Activated T-cell treated with anti-CD3 and anti-CD28 coated beads, Interleukin-2, amount 50 U/mL, for 48 hours (primary cell): ENCODE data around the gene TBXAS1.
"Not testable (repeated sequence)": the region's sequence is repeated elsewhere in the genome, so short reads cannot be mapped to it uniquely, and the experiment has no call there.

Experiments
- DNase-seq, 2 experiments: peaks; one replicate each; pipeline ENCODE4 v3.0.0-alpha.2; 2020

TBXAS1 gene

DNA sequence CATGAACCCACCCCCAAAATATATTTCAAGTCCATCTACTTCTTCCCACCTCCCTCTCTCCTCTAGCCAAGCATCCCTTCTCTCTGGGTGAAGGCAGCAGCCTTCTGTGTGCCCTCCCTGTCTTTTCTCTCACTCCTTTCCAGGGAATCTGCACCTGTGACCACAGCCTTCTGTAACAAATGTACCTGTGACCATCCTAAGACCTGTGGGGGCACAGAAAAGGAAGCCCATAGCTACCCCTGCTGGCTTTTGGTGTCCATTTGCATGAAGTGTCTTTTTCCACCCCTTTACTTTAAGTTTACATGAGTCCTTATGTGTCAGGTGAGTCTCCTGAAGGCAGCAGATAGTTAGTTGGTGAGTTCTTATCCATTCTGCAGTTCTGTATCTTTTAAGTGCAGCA is 2.0 kb upstream of the TBXAS1 start:
- DNase-seq, result no peak

GRCh38 chr7:139828446-139828845 is 618 bp upstream of the TBXAS1 start:
- DNase-seq, result no peak

- DNase-seq, result no peak
Observed at GRCh38 chr7:139829775-139830117, 682 bp downstream of the TBXAS1 start.

- DNase-seq, result no peak
Observed at GRCh38 chr7:139830292-139830691, 1.2 kb downstream of the TBXAS1 start.

GRCh38 chr7:139830782-139831501 is 1.9 kb downstream of the TBXAS1 start:
- DNase-seq, result no peak

GRCh38 chr7:139835848-139836247 is 6.8 kb downstream of the TBXAS1 start:
- not testable (repeated sequence) for DNase-seq

- not testable (repeated sequence) for DNase-seq
Observed at GRCh38 chr7:139837291-139837690, 8.2 kb downstream of the TBXAS1 start.

DNA sequence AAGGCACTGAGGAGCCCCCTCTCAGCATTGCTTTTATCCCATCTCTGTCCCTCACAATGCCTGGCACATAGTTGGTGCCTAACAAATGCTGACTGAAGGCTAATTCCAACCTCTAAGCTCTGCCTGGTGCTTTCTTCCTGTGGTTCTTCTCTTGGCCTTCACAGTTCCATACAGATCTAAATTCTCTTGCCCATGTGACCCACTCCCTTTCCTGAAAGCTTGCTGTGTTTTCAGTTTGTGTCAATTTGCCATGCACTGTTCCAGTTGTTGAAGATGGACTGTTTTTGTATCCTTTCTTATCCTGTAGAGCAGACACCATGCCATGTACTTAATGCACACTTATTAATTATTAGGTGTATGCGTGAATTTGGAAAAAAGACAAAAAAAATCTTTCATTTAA is 9.2 kb downstream of the TBXAS1 start:
- DNase-seq, result no peak

- no peak for DNase-seq
Observed at GRCh38 chr7:139838876-139839275, 9.8 kb downstream of the TBXAS1 start.

GRCh38 chr7:139840776-139841175 is 11.7 kb downstream of the TBXAS1 start:
- no peak for DNase-seq

- DNase-seq, result no peak
Observed at GRCh38 chr7:139842401-139843210, 13.5 kb downstream of the TBXAS1 start.

- not testable (repeated sequence) for DNase-seq
Observed at GRCh38 chr7:139843211-139843537, 14.1 kb downstream of the TBXAS1 start.

GRCh38 chr7:139844779-139845442 is 15.8 kb downstream of the TBXAS1 start:
- DNase-seq, result no peak

GRCh38 chr7:139845443-139845805 is 16.4 kb downstream of the TBXAS1 start:
- DNase-seq, result no peak

DNA sequence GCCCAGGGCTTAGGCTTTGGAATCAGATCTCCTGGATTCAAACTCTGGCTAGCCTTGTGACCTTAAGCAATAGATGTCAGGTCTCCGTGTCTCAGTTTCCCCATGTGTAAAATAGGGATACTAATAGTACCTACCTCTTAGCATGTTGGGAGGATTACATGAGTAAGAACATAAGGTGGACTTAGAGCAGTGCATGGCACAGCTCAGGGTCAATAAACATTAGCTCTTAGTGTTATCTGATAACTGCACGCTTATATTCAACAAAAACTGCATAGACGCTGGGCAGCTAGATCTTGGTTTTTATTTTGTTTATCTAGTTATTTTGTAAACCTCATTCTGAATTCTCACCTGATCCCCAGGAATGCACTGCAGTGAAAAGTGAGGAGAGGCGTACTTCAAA is 17.2 kb downstream of the TBXAS1 start:
- no peak for DNase-seq

DNA sequence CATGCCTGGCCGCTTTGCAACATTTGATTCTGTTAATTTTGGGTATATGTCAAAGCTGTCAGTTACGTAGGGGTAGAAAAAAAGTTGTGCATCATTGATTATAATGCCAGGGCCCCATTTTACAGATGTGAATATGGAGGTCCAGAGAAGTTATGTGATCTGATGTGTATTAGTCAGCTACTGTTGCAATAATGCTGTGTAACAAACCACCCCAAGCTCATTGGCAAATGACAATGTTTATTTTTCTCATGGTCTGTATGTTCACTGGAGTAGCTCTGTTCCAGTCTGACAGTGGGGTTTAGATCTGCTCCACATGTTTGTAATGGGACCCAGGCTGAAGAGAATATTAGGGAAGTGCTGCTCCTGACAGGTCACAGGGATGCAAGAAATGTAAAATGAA is 19.2 kb downstream of the TBXAS1 start:
- DNase-seq, result no peak

DNA sequence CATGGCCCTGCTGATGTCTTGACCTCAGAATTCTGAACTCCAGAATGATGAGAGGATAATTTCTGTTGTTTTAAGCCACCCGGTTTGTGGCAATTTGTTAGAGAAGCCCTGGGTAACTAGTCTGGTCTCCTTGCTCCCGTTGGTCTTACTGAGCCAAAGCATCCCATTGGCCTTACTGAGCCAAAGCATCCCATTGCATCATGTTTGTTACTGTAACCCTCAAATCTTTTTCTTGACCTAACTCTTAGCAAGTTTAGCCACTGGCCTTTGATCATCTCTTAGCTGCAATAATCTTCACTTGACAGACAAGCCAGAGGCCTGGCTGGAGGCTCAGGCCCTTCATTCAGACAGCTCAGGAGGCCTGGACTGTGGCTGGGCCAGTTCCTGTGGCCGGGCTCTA is 21.8 kb downstream of the TBXAS1 start:
- no peak for DNase-seq

- DNase-seq, result no peak
Observed at GRCh38 chr7:139851770-139852481, 22.9 kb downstream of the TBXAS1 start.

GRCh38 chr7:139852482-139852845 is 23.4 kb downstream of the TBXAS1 start:
- DNase-seq, result no peak

GRCh38 chr7:139853506-139854123 is 24.6 kb downstream of the TBXAS1 start:
- no peak for DNase-seq

- no peak for DNase-seq
Observed at GRCh38 chr7:139854124-139854511, 25.1 kb downstream of the TBXAS1 start.

- no peak for DNase-seq
Observed at GRCh38 chr7:139854803-139855497, 25.9 kb downstream of the TBXAS1 start.
